ENCODE results near the gene FAM107B. TPM values are rescaled to one million over a fixed set of nuclear protein-coding genes. Genes with fewer than 3 reads are reported as not detected.

FAM107B gene
- total and polyA plus RNA-seq, 4 donors = 38.4 to 85.4 (median 68.9) TPM

DNA sequence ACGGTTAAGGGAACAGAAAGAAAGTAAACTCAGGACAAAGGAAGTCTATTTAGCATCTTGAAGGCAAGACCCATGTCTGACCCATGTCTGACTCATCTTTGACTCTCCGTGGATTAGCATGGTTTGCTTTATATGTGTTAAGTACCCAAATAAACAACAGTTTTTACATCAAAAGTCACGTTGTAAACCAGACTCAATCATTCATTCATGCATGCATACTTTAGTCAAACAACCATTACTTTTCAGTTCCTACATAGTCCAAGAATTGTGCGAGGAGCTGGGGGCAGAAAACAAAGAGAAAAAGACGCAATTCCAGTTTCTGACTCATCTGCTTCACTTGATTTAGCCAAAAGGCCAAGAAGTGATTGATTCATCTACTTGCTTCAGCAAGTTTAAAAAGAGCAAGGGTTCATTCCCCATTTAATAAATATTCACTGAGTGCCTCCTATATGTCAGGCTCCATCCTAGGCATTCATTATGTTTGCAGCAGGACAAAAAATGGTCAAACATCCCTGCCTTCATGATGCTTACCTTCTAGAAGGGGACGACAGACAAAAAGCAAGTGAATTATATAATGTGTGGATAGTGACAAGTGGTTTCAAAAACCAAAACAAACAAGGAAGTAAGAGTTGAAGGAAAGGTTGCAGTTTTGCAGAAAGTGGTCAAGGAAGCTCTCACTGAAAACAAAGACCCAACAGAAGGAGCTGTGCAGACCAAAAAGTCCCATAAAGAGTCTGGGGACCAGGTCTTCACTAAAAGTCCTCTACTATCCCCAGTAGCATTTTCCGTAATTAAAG lies 116.2 kb downstream of the FAM107B start:
- Histone ChIP-seq H3K9me3 (ENCODE audit: control insufficient read depth in 4 of 4, insufficient read depth in 3 of 4, low read length in 3 of 4) (no peaks in the 10 kb centered on the region), H3K27ac (ENCODE audit: low read depth in 1 of 2, low read length in 1 of 2) (no peak overlapping the region), H3K36me3 (ENCODE audit: control insufficient read depth in 4 of 4, insufficient read depth in 4 of 4, low read length in 4 of 4) (no peaks in the 10 kb centered on the region), H3K27me3 (ENCODE audit: control insufficient read depth in 3 of 3, insufficient read depth in 3 of 3, low read length in 2 of 3) (no peaks in the 10 kb centered on the region), H3K4me1 (ENCODE audit: control insufficient read depth in 5 of 5, insufficient read depth in 5 of 5, low read length in 5 of 5) (peaks cover 0 to under 1% (median 0%) of the 10 kb centered on the region in 5 donors), H3K9ac (ENCODE audit: insufficient read depth in 1 of 2, low read length in 2 of 2) (no peak overlapping the region), H3K4me3 (no peak overlapping the region)
- TF ChIP-seq CTCF (IDR thresholded peaks at IDR 0.05; ENCODE audit: control extremely low read depth, extremely low read depth) = no peak
- no peak for ATAC-seq (ENCODE audit: insufficient read depth, low FRiP score)
- DNase-seq = no peak
- 53 to 56% methylated on average over 7 of the region's 7 CpGs for WGBS, 2 donors

DNA sequence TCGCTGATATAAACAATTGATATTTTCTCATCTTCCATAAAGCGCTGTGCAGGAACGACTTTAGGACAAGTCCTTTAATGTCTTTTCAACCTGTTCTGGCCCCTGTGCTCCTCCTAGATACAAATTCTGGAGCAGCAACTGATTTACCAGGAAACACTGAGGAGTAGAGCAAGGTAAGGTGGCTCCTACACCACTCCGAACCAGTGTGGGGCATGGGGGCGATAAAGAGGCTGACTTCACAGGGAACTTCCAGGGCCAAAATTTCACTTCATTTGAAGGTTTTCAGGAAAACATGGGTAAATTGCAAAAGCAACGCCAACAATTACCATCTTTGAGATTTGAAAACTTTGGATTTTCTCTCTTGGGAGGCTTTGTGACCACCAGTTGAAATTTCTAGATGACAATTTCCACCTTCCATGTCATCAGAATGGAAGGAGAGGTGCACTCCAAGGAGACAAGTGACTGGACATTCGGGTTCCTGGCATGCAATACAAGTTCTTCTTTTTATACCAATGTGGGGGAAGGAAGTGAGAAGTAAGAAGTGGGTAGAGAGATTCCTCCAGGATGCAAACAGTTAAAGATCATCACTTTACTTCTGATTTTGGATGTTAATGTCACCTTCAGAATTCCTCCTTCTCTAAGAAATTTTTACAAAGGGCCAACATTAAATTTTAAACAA lies 118.5 kb downstream of the FAM107B start:
- TF ChIP-seq CTCF (IDR thresholded peaks at IDR 0.05; ENCODE audit: control extremely low read depth, extremely low read depth) = no peak
- Histone ChIP-seq H3K9ac (ENCODE audit: insufficient read depth in 1 of 2, low read length in 2 of 2) (no peak overlapping the region), H3K27ac (ENCODE audit: low read depth in 1 of 2, low read length in 1 of 2) (no peak overlapping the region), H3K4me1 (ENCODE audit: control insufficient read depth in 5 of 5, insufficient read depth in 5 of 5, low read length in 5 of 5) (peaks cover 0 to 5% (median 0%) of the 10 kb centered on the region in 5 donors), H3K4me3 (no peak overlapping the region), H3K9me3 (ENCODE audit: control insufficient read depth in 4 of 4, insufficient read depth in 3 of 4, low read length in 3 of 4) (no peaks in the 10 kb centered on the region), H3K27me3 (ENCODE audit: control insufficient read depth in 3 of 3, insufficient read depth in 3 of 3, low read length in 2 of 3) (no peaks in the 10 kb centered on the region), H3K36me3 (ENCODE audit: control insufficient read depth in 4 of 4, insufficient read depth in 4 of 4, low read length in 4 of 4) (no peaks in the 10 kb centered on the region)
- DNase-seq (no peak), ATAC-seq (ENCODE audit: insufficient read depth, low FRiP score) (no peak)
- 66 to 85% methylated on average over 7 of the region's 7 CpGs for WGBS, 2 donors

GRCh38 chr10:14654821-14655382 lies 119.8 kb downstream of the FAM107B start:
- TF ChIP-seq CTCF (IDR thresholded peaks at IDR 0.05; ENCODE audit: control extremely low read depth, extremely low read depth) = no peak
- Histone ChIP-seq H3K4me3 (no peak overlapping the region), H3K27ac (ENCODE audit: low read depth in 1 of 2, low read length in 1 of 2) (no peak overlapping the region), H3K36me3 (ENCODE audit: control insufficient read depth in 4 of 4, insufficient read depth in 4 of 4, low read length in 4 of 4) (no peaks in the 10 kb centered on the region), H3K4me1 (ENCODE audit: control insufficient read depth in 5 of 5, insufficient read depth in 5 of 5, low read length in 5 of 5) (peaks cover 0 to 5% (median 0%) of the 10 kb centered on the region in 5 donors), H3K9ac (ENCODE audit: insufficient read depth in 1 of 2, low read length in 2 of 2) (no peak overlapping the region), H3K9me3 (ENCODE audit: control insufficient read depth in 4 of 4, insufficient read depth in 3 of 4, low read length in 3 of 4) (no peaks in the 10 kb centered on the region), H3K27me3 (ENCODE audit: control insufficient read depth in 3 of 3, insufficient read depth in 3 of 3, low read length in 2 of 3) (no peaks in the 10 kb centered on the region)
- ATAC-seq (ENCODE audit: insufficient read depth, low FRiP score) = no peak
- DNase-seq = no peak
- WGBS, 2 donors = 84 to 94% methylated on average over 3 of the region's 3 CpGs

Data from lung (tissue), 12 donors.